Fibroblast of pulmonary artery (primary cell): ENCODE results near the gene F10.
"Not testable (repeated sequence)": the region's sequence is repeated elsewhere in the genome, so short reads cannot be mapped to it uniquely, and the experiment has no call there.

Experiments used
- DNase-seq: peaks from one replicate; pipeline ENCODE4 v3.0.0-alpha.2; 2010; ENCODE audit warnings: low read depth
- H3K4me3 ChIP-seq: replicated peaks from 2 replicates; pipeline ENCODE4 v1.5.1; 2011; ENCODE audit warnings: low read depth, mild to moderate bottlenecking, control low read depth, low read length, moderate library complexity
- TF ChIP-seq, protein P1 (sequence below): IDR thresholded peaks from 2 replicates; pipeline ENCODE4 v1.5.1; 2011; ENCODE audit warnings: mild to moderate bottlenecking, control low read depth, low read length, inconsistent platforms; ENCODE audit errors: missing control alignments

The F10 gene

DNA sequence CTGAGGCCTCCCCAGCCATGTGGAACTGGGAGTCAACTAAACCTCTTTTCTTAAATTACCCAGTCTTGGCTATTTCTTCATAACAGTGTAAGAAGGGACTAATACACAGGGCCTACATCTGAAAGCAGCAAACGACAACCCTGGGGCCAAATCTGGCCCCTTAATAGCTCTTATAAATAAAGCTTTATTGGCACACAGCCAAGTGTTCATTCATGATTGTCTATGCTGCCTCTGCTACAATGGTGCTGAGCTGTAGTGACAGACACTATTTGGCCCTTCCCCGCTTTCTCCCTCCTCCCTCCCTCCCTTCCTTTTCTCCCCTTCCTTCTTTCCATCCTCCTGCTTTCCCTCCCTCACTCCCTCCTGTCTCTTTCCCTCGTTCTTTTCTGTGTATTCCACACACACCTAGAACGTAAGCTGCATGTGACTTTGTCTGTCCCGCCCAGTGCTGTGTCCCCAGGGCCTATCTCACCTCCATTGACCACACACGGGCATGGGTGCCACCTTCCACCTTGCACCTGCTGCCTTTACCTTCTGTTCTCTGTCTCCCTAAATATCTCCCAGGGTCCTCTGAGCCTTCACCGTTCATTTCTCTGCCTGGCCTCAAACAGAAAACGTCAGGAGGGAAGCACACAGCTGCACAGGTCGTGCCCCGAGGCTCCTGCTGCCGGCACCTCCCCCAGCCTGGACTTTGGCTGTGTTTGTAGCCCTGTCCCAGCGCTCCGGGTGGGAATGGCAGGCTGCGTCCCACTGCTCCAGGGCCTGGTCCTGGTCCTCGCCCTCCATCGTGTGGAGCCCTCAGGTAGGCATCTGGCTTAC is 35.5 kb downstream of the F10 start, which contains the start of gene PROZ:
Gene PROZ, plus strand, starts transcription at position 720 of the 819 bp plus-strand sequence. Its CDS starts 13 bp downstream, at position 733.
- TF ChIP-seq, protein P1, sequence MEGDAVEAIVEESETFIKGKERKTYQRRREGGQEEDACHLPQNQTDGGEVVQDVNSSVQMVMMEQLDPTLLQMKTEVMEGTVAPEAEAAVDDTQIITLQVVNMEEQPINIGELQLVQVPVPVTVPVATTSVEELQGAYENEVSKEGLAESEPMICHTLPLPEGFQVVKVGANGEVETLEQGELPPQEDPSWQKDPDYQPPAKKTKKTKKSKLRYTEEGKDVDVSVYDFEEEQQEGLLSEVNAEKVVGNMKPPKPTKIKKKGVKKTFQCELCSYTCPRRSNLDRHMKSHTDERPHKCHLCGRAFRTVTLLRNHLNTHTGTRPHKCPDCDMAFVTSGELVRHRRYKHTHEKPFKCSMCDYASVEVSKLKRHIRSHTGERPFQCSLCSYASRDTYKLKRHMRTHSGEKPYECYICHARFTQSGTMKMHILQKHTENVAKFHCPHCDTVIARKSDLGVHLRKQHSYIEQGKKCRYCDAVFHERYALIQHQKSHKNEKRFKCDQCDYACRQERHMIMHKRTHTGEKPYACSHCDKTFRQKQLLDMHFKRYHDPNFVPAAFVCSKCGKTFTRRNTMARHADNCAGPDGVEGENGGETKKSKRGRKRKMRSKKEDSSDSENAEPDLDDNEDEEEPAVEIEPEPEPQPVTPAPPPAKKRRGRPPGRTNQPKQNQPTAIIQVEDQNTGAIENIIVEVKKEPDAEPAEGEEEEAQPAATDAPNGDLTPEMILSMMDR: no peak
- no peak for DNase-seq
- H3K4me3 ChIP-seq: no peak within 1 kb of the TSS

- no peak overlapping the region for H3K4me3 ChIP-seq
- no peak for DNase-seq
- TF ChIP-seq, protein P1: no peak
These were observed 36.3 kb downstream of the F10 start for GRCh38 chr13:113158946-113159345.

- TF ChIP-seq, protein P1: no peak
- H3K4me3 ChIP-seq: no peak overlapping the region
- no peak for DNase-seq
These were observed 37.1 kb downstream of the F10 start for GRCh38 chr13:113159701-113160100.

GRCh38 chr13:113160983-113161382 is 38.4 kb downstream of the F10 start:
- H3K4me3 ChIP-seq: no peak overlapping the region
- TF ChIP-seq, protein P1: no peak

DNA sequence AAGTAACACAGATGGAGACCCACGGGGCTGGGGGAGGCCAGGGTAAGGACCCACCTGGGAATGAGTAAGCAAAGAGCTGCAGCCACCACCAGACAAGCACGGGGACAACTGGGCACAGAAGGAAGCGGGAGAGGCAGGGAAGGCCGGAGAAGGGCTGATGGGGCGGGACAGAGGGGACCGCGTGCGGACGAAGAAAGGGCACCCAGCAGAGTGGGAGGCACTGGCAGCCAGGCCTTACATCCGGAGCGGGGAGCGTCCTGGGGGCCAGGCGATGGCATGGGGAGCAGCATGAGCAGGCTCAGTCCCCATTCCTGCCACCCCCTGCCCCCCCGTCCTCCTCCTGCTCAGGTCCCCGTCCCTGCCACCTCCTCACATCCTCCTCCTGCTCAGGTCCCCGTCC is 38.8 kb downstream of the F10 start:
- no peak for DNase-seq
- H3K4me3 ChIP-seq: no peak overlapping the region
- TF ChIP-seq, protein P1: no peak

More at GRCh38 chr13:113160983-113161382, 38.4 kb downstream of the F10 start:
- DNase-seq: no peak

- DNase-seq, H3K4me3 ChIP-seq: not testable (repeated sequence)
These were observed 39.4 kb downstream of the F10 start for GRCh38 chr13:113161975-113162374.

- no peak overlapping the region for H3K4me3 ChIP-seq
- no peak for DNase-seq
- TF ChIP-seq, protein P1: no peak
These were observed 40.4 kb downstream of the F10 start for GRCh38 chr13:113162783-113163685.
